NT2/D1 (cell line): Measurements from ENCODE around the gene SLC38A8.

ENCODE experiments used
- SUZ12 ChIP-seq: IDR thresholded peaks from 2 replicates; pipeline ENCODE4 v1.6.1; 2011; ENCODE audit not compliant: insufficient read length, insufficient read depth; ENCODE audit errors: extremely low read depth
- YY1 ChIP-seq: IDR thresholded peaks from 2 replicates; pipeline ENCODE4 v1.6.1; 2011; ENCODE audit not compliant: insufficient read length, insufficient read depth
- ZNF274 ChIP-seq: IDR thresholded peaks from 2 replicates; pipeline ENCODE4 v1.6.1; 2011; ENCODE audit warnings: mild to moderate bottlenecking, low read depth, low read length

DNA sequence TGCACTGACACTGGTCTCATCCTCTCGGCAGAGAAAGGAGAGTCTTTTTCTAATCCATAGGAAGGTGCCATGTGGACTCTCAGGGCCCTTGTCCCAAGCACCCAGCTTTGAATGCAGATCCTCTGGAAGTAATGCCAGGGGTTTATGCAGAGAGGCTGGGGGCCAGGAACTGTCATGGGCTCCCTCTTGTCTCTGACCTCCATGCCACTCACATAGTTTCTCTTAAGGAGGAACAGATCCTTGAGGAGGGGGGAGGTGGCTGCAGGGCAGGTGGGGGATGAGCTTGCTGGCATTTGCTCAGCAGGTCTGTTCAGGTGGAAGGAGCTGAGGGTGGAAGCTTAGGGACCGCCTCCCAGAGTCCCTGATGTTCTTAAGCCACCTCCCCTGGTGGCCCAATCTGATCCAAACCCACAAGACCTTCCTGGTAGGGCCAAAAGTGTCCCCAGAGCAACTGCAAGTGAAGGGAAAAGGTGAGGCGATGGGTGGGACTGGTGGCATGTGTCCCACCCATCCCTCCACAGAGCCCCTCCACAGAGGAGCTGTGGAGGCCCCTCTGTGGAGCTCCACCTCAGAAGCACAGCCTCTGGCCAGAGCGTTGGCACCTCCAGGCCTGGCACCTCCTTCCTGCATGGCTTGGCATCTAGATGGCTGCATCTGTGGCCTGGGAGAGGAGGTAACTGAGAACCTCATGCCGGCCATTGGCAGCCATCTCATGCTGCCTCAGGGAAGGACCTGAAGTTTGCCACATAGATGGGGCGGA, 65.4 kb downstream of the SLC38A8 start:
- TF ChIP-seq SUZ12: no peak
- no peak for TF ChIP-seq YY1
- no peak for TF ChIP-seq ZNF274
